Right renal pelvis (tissue), 4 donors: Measurements from ENCODE around the gene NRTN. TPM values are rescaled to one million over a fixed set of nuclear protein-coding genes. Genes with fewer than 3 reads are reported as not detected.

Source experiments
- DNase-seq, 4 donors: peaks; one replicate each; pipeline ENCODE4 v3.0.0-alpha.2; 2013; ENCODE audit warnings: low read depth in 4 of 4, low spot score in 3 of 4, missing footprints in 1 of 4
- polyA plus RNA-seq, 4 donors: library from polyadenylated mRNA; unstranded; fragments of 120-200 nt; gene quantifications; one replicate each; pipeline ENCODE4 v1.2.1, GENCODE V29; 2013; ENCODE audit not compliant: insufficient read length in 4 of 4

The NRTN gene
- polyA plus RNA-seq, 4 donors = 2.2 to 4.2 (median 2.6) TPM

DNA sequence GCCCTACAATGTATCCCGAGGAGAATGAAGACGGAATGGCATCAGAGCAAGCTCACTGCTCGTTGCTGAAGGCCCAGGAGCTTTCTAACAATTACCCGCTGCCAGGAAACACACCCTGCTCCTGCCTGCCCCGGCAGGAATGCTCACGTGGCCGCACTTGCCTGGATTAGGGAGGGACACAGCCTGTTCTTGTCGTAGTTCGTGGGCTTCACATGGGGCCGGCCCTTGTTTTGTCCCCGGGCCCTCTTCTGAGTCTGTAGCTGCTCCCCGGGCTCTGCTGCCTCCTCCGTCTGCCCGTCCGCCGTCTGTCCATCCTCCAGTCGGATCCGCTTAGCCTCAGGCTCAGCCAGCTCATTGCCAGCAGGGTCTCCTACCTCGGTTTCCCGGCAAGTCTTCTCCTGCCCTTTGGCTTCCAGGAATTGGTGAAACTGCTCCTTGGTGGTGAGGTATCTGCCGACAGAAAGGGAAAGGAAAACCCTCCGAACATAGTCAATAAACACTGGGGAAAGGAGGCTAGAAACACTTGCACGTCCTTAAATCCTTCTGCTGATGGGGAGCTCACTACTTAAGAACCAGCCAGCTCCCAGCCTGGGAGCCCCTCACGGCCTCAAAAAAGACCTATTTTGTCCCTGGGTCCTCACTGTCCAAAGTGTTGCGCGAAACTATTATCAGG is 14.8 kb upstream of the NRTN start:
- DNase-seq = no peak

DNA sequence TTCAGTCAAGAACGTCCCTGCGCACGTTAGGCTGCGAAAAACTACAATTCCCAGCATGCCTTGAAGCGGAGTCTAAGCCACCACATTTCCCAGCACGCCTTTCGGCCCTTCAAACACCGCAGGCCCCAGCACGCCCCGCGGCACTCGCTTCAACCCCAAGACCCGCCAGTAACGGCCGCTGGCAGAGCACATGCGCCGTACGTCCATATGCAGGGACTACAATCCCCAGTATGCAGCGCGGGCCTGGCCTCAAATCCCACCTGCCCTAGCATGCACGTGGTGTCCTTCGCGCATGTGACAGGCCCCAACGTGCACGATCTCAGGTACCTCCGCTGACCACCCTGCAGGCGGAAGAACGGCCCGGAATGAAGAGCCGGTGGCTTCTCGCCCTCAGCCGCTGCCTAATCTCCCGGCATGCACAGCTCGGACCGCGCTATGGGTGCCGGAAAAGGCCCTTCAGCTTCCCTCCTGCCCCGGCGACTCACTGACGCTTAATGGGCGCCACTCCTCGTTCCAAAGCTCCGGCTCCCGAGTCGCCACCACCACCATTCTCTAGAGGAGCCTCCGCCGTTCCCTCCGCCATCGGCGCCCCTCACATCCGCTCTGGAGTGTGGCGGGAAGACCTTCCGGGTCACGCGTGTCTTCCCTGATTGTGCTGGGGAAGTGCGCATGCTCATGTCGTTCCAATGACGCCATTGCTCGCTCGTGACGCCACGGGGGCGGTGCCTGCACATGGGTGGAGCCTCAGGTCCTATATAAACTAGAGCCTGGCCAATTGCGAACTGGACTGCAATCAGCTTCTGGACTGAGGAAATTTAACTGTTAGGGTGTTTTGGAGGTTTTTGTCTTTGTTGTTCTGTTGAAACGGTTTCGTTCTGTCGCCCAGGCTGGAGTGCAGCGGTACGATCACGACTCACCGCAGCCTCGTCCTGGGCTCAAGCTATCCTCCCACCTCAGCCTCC is 14.0 kb upstream of the NRTN start, which contains the start of gene DUS3L:
DUS3L (minus strand) TSS at position 605 of the 962 bp plus-strand sequence; CDS start at position 583, 22 bp downstream.
- DNase-seq = peak; percentile 90 to 93 (median 91)

DNA sequence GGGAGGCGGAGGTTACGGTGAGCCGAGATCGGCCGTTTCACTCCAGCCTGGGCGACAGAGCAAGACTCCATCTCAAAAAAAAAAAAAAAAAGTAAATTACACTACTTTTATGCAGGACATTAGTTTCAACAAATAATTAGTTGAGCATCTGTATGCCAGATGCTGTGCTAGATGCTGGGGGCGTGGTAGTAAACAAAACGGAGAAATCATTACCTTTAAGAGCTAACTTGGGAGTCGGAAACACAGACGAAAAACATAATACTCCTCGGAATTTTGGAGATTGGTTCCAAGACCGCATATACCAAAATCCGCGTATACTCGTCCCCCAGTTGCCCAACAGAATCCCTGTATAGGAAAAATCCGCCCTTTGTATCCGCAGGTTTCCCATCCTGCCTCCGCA is 12.6 kb upstream of the NRTN start:
- no peak for DNase-seq

DNA sequence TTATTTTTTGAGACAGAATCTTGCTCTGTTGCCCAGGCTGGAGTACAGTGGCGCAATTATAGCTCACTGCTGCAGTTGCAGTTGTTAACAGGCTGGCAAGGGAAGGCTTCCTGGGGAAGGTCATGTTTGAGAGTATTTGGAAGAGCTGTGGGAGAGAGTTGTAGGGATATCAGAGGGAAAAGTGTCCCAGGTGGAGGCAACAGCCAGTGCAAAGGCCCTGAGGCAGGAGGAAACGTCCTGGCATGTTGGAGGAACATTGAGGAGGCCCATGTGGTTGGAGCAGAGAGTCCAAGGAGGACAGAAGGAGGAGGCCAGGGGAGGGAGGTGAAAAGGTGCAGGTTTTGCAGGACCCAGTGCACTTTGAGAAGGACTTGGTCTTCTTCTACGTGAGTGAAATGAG is 11.7 kb upstream of the NRTN start:
- no peak for DNase-seq

DNA sequence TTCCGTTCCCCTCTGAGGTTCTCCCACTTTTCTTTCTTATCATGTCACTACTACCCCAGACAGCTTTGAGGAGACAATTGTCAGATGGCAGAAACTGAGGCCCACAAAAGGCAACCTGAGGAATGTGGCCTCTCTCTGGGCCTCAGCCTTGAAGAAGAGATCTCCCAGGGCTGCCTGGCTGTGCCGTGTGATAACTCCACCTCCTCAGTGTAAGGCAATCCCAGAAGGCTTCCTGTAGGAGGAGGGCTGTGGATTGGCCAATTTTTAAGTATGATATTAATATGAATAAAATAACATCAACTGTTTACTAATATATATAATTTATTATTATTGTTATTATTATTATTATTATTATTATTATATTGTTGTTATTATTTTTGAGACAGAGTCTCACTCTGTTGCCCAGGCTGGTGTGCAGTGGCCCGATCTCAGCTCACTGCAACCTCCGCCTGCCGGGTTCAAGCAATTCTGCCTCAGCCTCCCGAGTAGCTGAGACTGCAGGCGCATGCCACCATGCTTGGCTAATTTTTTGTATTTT is 9.4 kb upstream of the NRTN start:
- DNase-seq = no peak

DNA sequence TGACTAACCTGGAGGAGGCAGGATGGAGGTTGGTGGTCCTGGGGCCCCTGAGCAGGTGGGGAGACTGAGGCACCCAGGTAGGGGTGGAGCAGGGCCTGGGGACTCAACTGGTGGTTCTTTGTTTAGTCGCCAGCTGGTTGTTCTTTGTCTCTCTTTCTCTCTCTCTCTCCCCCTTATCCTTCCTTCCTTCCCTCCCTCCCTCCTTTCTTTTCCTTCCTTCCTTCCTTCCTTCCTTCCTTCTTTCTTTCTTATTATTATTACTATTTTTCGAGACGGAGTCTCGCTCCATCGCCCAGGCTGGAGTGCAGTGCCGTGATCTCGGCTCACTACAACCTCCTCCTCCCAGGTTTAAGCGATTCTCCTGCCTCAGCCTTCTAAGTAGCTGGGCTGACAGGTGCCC is 6.6 kb upstream of the NRTN start:
- no peak for DNase-seq

DNA sequence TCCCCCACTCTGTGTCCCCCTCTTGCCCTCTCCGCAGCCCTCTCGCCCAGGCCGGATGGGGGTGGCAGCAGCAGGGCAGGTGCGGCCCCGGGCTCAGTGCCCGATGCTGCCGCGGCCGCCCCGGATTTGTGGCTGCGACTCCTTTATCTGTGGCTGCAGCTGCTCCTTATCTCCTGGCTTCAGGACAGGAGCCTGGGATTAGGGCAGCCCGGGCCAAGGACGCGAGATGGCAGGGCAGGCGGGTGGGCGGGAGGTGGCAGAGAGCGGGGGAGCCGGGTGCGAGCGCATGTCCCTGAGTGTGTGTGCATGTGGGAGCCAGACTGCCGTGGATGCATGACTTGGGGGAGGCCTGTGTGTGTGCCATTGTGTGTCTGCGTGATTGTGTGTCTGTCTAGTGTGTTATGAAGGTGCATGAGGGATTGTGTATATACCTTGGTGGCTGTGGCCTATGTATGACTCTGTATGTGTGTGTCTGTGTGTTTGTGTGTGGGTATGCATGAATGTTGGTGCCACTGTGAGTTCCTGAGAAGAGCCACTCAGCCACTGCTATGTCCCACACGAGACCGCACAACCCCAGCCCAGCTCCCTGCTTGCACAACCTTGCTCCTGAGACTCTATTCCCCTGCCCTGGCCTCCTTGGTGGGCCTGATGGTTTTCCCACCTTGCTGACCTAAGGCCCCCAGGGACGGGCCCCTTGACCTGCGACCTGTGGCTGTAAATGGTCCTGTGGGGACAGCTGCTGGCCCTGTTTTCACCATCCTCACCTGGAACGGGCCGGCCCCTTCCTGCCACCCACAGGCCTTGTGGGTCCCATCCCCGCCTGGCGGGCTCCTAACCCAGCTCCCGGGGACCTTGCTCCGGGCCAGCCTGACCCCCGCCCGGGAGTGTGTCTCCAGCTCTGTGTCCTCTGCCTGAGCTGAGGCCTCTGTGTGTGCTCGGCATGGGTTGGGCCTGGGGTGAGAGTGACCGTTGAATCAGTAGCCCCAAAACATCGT is 5.3 kb upstream of the NRTN start:
- no peak for DNase-seq

DNA sequence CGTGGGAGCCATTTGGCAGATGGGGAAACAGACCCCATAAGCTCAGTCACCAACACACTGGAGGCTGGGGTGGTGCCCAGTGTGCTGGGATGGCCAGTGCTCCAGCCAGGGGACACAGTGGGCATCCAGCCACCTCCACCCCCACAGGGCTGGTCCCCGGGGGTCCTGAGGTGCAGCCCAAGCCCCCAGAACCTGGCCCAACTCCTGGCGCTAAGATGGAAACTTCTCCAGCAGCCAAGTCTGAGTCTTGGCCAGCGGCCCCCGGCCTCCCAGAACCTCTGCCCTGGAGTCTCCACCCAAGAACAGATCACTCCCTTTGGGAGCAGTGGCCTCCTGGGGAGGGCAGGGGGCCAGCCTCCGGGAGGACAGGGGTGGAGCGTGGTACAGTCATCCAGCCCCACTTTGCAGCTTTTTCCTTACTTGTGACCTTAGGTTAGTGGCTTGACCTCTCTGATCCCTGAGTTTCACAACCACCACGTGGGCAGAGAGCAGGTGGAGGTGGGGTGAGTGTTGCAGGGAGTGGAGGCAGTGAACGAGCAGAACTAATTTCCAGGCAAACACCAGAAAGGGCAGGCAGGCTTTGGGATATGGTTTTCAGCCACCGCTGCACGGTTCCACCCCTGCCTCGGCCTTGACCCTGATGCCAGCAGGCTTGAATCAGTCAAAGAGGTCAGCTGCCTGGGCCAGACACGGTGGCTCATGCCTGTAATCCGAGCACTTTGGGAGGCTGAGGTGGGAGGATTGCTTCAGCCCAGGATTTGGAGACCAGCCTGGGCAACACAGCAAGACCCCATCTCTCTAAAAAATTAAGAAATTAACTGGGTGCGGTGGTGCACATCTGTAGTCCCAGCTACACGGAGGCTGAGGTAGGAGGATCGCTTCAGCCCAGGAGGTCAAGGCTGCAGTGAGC is 4.3 kb upstream of the NRTN start:
- DNase-seq = no peak

DNA sequence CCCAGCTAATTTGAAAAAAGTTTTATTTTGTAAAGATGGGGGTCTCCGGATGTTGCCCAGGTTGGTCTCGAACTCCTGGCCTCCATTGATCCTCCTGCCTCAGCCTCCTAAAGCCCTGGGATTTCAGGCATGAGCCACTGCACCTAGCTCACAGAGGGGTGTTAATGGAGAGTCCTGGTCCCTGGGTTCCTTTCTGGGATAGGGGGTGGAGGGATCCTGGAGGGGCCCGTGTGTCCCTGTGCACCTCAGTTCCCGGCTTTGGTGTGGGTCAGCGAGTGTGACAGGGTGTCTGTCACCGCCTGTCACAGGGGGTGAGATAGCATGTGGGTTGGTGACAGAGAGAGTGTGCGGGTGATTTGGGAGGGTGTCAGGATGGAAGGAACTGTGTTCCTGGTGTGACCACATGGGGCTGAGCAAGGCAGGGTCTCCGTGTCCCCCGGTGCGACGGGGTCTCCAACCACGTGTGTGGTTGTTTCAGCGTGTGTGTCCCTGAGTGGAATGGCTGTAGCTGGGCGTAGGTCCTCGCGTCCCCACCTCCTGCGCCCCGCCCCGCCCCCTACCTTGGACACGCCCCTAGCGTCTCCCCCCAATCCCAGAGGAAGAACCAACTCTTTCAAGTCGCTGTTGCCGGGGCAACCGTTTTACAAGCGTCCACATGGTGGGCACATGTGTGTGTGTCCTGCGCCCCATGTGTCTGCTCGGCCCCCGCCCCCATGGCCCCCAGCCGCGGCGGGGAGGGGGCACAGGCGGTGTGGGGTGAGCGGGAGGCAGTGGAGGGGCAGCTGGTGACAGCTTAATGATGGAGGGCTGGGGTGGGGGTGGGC is 2.9 kb upstream of the NRTN start:
- DNase-seq = no peak

DNA sequence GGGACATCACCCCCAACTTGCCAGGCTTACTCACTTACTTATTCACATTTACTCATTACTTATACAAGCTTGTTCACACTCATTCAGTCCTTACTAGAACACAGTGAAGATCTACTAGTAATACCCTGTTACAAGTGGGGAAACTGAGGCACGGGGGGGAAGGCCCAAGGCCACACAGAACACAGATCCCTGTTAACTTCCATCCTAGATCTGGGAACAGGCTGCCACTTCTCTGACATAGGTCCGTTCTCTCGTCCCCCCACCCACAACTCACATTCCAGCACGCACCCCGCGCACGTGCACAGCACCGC is 1.5 kb upstream of the NRTN start:
- no peak for DNase-seq

DNA sequence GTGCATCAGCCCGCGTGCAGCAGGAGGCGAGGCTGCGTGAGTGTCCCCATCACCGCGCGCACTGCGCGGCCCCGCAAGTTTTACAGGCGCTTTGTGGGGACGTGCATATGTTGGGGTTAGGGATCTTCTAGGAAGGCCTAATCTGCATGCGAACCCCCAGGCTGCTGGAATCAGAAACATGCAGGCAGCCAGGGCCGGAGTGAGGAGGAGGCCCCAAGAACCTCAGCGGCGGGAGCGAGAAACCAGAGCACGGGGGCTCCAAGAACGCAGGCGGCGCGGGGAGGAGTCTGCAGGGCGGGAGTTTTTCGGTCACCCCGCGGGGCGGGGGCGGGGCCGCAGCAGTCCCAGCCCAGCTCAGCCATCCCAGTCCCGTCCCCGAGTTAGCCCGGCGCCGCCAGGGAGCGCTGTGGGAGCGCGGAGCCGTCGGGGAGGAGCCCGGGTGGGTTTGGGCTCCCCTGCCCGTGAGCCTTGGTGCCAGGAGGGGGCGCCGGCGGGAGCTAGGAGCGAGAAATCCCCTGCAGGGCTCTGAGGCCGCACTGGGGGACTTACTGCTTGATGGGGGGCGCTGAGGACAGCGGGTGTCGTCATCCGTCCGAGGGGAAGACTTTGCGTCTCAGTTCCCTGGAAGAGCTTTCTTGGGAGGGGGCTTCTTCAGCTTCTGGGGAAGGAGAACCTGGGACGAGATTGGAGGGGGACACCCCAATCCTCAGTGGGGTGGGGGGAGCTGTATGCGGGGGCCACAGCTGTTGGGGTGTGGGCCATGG is 933 bp upstream of the NRTN start:
- peak; percentile 83 to 89 (median 88) for DNase-seq

DNA sequence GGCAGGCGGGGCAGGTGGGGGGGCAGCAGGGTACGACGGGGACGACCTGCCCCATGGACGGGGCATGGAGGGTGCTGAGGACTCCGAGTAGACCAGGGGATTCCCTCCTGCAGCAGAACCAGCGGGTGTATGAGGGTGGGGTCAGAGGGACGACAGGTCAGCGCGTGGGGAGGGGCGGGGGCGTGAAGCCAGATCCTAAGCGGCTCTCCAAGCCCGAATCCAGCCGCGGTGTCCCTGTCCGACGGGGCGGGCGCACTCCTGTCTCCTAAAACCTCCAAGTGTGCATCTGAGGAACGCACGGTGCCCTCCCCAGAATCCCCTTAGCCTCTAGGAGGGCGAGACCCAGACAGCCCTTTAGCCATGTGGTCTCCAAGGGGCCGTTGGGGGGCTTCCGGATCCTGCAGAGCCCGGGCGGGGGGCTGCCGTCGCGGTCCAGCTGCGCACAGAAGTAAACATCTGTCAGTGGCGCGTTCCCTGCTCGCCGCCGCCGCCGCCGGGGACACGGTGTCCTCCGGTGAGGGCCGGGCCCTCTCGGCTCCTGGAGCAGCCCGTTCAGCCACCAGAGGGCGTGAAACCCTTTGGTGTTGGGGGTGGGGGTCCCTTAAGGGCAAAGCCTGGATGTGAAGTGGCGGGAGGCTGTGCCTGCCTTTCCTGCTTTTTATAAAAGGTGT is 730 bp downstream of the NRTN start:
- no peak for DNase-seq

DNA sequence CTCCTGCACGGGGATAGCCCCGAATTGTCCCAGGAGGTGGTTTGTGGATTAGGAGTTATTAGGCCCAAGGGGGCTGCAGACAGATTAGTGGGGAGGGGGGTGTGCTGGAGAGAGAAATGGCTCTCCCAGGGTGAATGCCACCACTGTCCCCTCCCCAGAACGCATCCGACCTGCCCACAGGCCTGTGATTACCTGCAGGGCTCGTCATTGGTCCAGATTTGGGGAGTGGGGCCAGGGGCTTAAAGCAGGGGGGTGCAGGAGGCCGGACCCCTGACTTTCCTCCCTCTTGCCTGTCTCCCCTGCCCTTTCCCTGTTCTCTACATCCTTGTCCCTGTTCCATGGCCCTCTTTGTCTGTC is 1.2 kb downstream of the NRTN start:
- no peak for DNase-seq

DNA sequence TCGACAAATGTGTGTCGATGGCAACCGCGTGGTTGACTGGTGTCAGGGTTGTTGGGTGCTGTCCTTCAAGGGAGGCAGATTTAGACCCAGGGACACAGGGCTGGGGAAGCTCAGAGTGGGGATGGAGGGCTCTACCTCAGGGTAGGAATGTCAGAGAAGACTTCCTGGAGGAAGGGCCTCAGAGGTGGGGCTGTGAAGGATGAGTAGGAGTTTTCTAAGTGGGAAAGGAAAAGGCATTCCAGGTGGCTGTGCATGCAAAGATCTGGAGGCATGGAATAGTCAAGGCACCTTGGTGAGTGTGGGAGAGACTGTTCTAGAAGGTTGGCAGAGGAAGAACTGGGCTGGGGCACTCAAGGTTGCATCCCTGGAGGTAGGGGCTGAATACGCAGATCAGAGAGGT is 2.0 kb downstream of the NRTN start:
- DNase-seq = no peak

DNA sequence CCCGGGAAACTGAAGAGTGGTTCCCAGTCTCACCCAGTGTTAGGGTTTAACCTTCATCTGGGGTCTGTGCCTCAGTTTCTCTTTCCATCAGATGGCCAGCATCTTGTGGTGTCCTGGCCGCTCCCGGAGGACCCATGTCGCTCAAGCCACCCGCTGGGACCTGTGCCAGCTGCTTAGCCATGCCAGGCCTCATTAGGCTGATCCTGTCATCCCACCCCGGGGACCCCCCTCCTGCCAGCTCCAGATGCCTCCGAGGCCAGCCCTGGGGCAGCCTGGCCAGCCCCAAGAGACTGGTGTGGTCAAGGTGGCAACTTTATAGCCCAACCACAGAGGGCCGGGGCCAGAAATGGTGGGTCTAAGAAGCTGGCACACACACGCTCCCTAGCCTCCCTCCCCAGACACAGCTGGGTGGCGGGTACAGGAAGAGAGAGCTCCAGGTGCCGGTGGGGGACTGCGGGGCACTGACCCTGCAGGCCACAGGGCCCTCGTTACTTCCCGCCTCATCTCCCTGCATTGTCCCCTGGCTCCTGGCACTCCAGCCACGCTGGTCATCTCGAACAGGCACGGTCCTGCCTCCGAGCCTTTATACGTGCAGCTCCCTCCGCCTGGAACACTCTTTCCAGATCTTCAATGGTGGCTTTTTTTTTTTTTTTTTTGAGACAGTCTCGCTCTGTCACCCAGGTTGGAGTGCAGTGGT is 3.4 kb downstream of the NRTN start:
- no peak for DNase-seq

DNA sequence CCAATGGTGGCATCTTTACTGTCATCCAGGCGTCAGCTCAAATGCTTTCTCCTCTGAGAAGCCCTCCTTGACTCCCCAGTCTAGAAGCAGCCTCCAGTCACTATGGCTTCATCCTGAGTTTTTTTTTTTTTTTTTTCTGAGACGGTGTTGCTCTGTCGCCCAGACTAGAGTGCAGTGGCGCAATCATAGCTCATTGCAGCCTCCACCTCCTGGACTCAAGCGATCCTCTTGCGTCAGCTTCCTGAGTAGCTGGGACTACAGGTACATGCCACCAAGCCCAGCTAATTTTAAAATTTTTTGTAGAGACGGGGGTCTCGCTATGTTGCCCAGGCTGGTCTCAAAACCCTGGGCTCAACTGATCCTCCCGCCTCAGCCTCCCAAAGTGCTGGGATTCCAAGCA is 4.2 kb downstream of the NRTN start:
- DNase-seq = no peak

DNA sequence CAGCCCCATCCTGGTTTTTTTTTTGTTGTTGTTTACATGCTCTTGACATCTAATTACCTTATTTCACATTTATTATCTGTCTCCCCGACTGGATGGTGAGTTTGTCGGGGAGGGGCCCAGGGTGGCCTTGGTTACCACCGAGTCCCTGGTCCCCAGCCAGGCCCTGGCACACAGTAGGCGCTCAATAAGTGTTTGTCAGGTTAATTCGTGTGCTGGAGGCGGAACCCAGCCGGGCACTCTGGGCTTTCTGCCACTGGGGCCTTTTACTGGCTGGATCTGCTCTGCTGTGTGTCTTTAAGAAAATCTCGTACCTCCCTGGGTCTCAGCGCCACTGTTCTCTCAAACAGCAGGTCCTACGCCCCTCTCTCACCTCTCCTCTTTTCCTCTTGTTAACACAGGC is 4.6 kb downstream of the NRTN start:
- DNase-seq = no peak
